Renal cortex interstitium (tissue), 3 donors: ENCODE measurements around the gene PPP1R1B. TPM values are rescaled to one million over a fixed set of nuclear protein-coding genes. Genes with fewer than 3 reads are reported as not detected.

Experiments used
- polyA plus RNA-seq, 3 donors: library from polyadenylated mRNA; unstranded; fragments of 120-200 nt; gene quantifications; one replicate each; pipeline ENCODE4 v1.2.1, GENCODE V29; 2013; ENCODE audit not compliant: insufficient read length in 3 of 3

PPP1R1B gene
- polyA plus RNA-seq, 3 donors, result 8.2 to 13.1 (median 13.0) TPM

Other genes starting within 250 kb of the PPP1R1B start
- 10 to 100 TPM; 11.8 to 15.1 (median 13.2) TPM for gene FBXL20, start 225.3 kb upstream of the PPP1R1B start, polyA plus RNA-seq
- gene MED1, start 175.7 kb upstream of the PPP1R1B start, polyA plus RNA-seq, result 10 to 100 TPM; 48.2 to 56.3 (median 50.9) TPM
- 10 to 100 TPM; 53.4 to 65.5 (median 62.0) TPM for gene CDK12, start 165.5 kb upstream of the PPP1R1B start, polyA plus RNA-seq
- gene NEUROD2, start 19.0 kb upstream of the PPP1R1B start, polyA plus RNA-seq, result under 1 TPM; 0.03 to 0.09 (median 0.05) TPM
- 10 to 100 TPM; 47.2 to 52.1 (median 51.6) TPM for gene STARD3, start 10.2 kb downstream of the PPP1R1B start, polyA plus RNA-seq
- 1 to 10 TPM; 1.2 to 2.2 (median 1.6) TPM for gene TCAP, start 38.4 kb downstream of the PPP1R1B start, polyA plus RNA-seq
- gene PNMT, start 41.5 kb downstream of the PPP1R1B start, polyA plus RNA-seq, result 1 to 10 TPM; 1.3 to 2.8 (median 2.4) TPM
- 10 to 100 TPM; 32.1 to 50.8 (median 37.2) TPM for gene PGAP3, start 61.1 kb downstream of the PPP1R1B start, polyA plus RNA-seq
- gene ERBB2, start 73.1 kb downstream of the PPP1R1B start, polyA plus RNA-seq, result 100 to 1,000 TPM; 158 to 183 (median 165) TPM
- 10 to 100 TPM; 31.9 to 34.9 (median 34.8) TPM for gene MIEN1, start 103.6 kb downstream of the PPP1R1B start, polyA plus RNA-seq
- gene GRB7, start 111.0 kb downstream of the PPP1R1B start, polyA plus RNA-seq, result 10 to 100 TPM; 32.3 to 58.0 (median 36.9) TPM
- gene IKZF3, start 237.4 kb downstream of the PPP1R1B start, polyA plus RNA-seq, result under 1 TPM; 0.11 to 0.30 (median 0.23) TPM
- gene ZPBP2, start 241.2 kb downstream of the PPP1R1B start, polyA plus RNA-seq, result not detected